Vagina (tissue), 2 donors: Measurements from ENCODE around the gene DESI1. TPM values are rescaled to one million over a fixed set of nuclear protein-coding genes. Genes with fewer than 3 reads are reported as not detected.

Experiments
- DNase-seq, 2 donors: peaks; one replicate each; pipeline ENCODE4 v3.0.0-alpha.2; 2017; ENCODE audit errors: extremely low spot score in 2 of 2
- H3K27ac ChIP-seq: fragments of 200-600 bp; sonication (generic); one replicate; pipeline ENCODE4 v1.5.1; 2019
- H3K27me3 ChIP-seq: fragments of 200-600 bp; sonication (generic); one replicate; pipeline ENCODE4 v1.5.1; 2019
- H3K36me3 ChIP-seq, 2 donors: fragments of 200-600 bp; sonication (generic); one replicate each; pipeline ENCODE4 v1.5.1; 2017 to 2019
- H3K4me1 ChIP-seq: fragments of 200-600 bp; sonication (generic); one replicate; pipeline ENCODE4 v1.5.1; 2019
- H3K4me3 ChIP-seq, 2 donors: fragments of 200-600 bp; sonication (generic); 1 replicate in 1 of 2; 2 replicates in 1 of 2; pipeline ENCODE4 v1.5.1; 2016 to 2019
- H3K9me3 ChIP-seq: fragments of 200-600 bp; sonication (generic); one replicate; pipeline ENCODE4 v1.5.1; 2019
- CTCF ChIP-seq, 3 experiments: fragments of 450-650 bp in 2 of 3; fragments of 200-600 bp in 1 of 3; sonication (generic) in 1 of 3; IDR thresholded peaks; one replicate each; pipeline ENCODE4 v1.5.1; 2017 to 2019; ENCODE audit warnings: antibody characterized with exemption in 3 of 3, mild to moderate bottlenecking in 2 of 3, moderate library complexity in 2 of 3
- POLR2A ChIP-seq, 2 donors: fragments of 450-650 bp; IDR thresholded peaks; one replicate each; pipeline ENCODE4 v1.6.1; 2017; ENCODE audit warnings: antibody characterized with exemption in 2 of 2, mild to moderate bottlenecking in 2 of 2, moderate library complexity in 2 of 2
- POLR2AphosphoS5 ChIP-seq, 2 donors: sonication (generic); formaldehyde crosslinking; IDR thresholded peaks; one replicate each; pipeline ENCODE4 v1.9.0; 2017; ENCODE audit warnings: antibody characterized with exemption in 2 of 2, mild to moderate bottlenecking in 2 of 2, low read depth in 1 of 2; ENCODE audit not compliant: insufficient read depth in 1 of 2
- intact Hi-C: fragments of 100-400 bp; cut with DNase I; formaldehyde crosslinking; loops from one replicate; pipeline ENCODE4 v1.15.1; 2023
- total RNA-seq: library from RNA; depleted of rRNA; stranded (reverse); fragments of >200 nt; gene quantifications from one replicate; pipeline ENCODE4 v1.2.3, GENCODE V29; 2016

DESI1 gene
- total RNA-seq, 1 donor from 2014 or later, result 20.6 TPM

DNA sequence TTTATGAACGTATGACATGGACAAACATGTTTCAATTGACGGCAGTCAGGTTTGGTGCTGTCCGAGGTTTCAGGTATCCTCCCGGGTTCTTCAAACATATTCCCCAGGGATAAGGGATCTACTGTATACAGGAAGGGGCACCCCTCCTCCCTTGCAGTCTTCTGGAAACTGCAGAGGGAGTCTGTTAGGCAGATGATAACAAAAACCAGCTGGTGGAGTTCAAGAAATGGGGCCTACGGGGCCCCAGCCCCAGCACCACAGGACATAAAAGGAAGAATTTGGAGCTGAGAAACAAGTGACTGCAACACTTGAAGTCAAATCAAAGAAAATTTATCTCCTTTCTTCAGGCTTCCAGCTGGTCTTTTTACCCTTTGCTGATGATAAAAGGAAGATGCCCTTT, 35.7 kb upstream of the DESI1 start:
- TF ChIP-seq CTCF (IDR thresholded peaks at IDR 0.05) (no peak), POLR2A (IDR thresholded peaks at IDR 0.05) (no peak), POLR2AphosphoS5 (IDR thresholded peaks at IDR 0.05; ENCODE audit: insufficient read depth in 1 of 2, low read depth in 1 of 2) (no peak)
- intact Hi-C loops, result no loop called here
- Histone ChIP-seq H3K4me3 (no peak overlapping the region), H3K9me3 (no peaks in the 10 kb centered on the region), H3K27ac (no peak overlapping the region), H3K27me3 (no peaks in the 10 kb centered on the region), H3K36me3 (peaks cover 7 to 97% of the 10 kb centered on the region in 2 donors), H3K4me1 (no peaks in the 10 kb centered on the region)
- no peak for DNase-seq

GRCh38 chr22:41654322-41654721, 33.5 kb upstream of the DESI1 start:
- no peak for TF ChIP-seq POLR2A (IDR thresholded peaks at IDR 0.05)
- TF ChIP-seq POLR2AphosphoS5 (IDR thresholded peaks at IDR 0.05; ENCODE audit: insufficient read depth in 1 of 2, low read depth in 1 of 2), result no peak
- TF ChIP-seq CTCF (IDR thresholded peaks at IDR 0.05), result no peak
- no peak overlapping the region for H3K27ac ChIP-seq
- intact Hi-C loops, result no loop called here
- H3K9me3 ChIP-seq, result no peaks in the 10 kb centered on the region
- no peak for DNase-seq
- peaks cover 7 to 96% of the 10 kb centered on the region in 2 donors for H3K36me3 ChIP-seq
- no peaks in the 10 kb centered on the region for H3K27me3 ChIP-seq
- no peaks in the 10 kb centered on the region for H3K4me1 ChIP-seq
- no peak overlapping the region for H3K4me3 ChIP-seq

- H3K4me1 ChIP-seq, result no peaks in the 10 kb centered on the region
- H3K27ac ChIP-seq, result no peak overlapping the region
- no peaks in the 10 kb centered on the region for H3K27me3 ChIP-seq
- H3K4me3 ChIP-seq, result no peak overlapping the region
- peaks cover 7 to 86% of the 10 kb centered on the region in 2 donors for H3K36me3 ChIP-seq
- no peak for DNase-seq
- TF ChIP-seq POLR2AphosphoS5 (IDR thresholded peaks at IDR 0.05; ENCODE audit: insufficient read depth in 1 of 2, low read depth in 1 of 2), result no peak
- no peak for TF ChIP-seq CTCF (IDR thresholded peaks at IDR 0.05)
- no peak for TF ChIP-seq POLR2A (IDR thresholded peaks at IDR 0.05)
- H3K9me3 ChIP-seq, result no peaks in the 10 kb centered on the region
- intact Hi-C loops, result no loop called here
These were observed 30.0 kb upstream of the DESI1 start for GRCh38 chr22:41650821-41651220.

GRCh38 chr22:41650229-41650628, 29.4 kb upstream of the DESI1 start:
- H3K9me3 ChIP-seq, result no peaks in the 10 kb centered on the region
- peaks cover 7 to 83% of the 10 kb centered on the region in 2 donors for H3K36me3 ChIP-seq
- no peak for TF ChIP-seq CTCF (IDR thresholded peaks at IDR 0.05)
- no peak for TF ChIP-seq POLR2AphosphoS5 (IDR thresholded peaks at IDR 0.05; ENCODE audit: insufficient read depth in 1 of 2, low read depth in 1 of 2)
- TF ChIP-seq POLR2A (IDR thresholded peaks at IDR 0.05), result no peak
- no peaks in the 10 kb centered on the region for H3K4me1 ChIP-seq
- no peak overlapping the region for H3K4me3 ChIP-seq
- intact Hi-C loops, result no loop called here
- no peak overlapping the region for H3K27ac ChIP-seq
- H3K27me3 ChIP-seq, result no peaks in the 10 kb centered on the region
- DNase-seq, result no peak

DNA sequence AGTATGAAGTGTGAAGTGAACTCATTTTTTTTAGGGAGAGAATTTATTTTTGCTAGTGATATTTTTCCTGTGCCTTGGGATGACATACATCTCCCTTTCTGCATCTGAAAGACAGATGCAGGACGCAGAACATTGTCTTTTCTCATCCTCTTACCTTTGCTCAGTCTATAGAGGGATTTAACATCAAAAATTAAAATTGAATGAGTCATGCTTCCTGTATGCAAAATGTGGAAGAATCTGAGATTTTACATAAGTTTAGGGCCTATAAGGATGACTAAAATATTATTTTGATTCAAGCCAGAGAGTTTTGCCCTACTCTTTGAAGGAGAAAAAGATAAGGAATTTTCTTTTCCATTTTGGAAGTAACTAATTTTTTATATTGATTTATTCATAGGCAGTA, 27.6 kb upstream of the DESI1 start:
- H3K9me3 ChIP-seq, result no peaks in the 10 kb centered on the region
- H3K36me3 ChIP-seq, result peaks cover 7 to 73% of the 10 kb centered on the region in 2 donors
- intact Hi-C loops, result no loop called here
- no peaks in the 10 kb centered on the region for H3K4me1 ChIP-seq
- TF ChIP-seq POLR2AphosphoS5 (IDR thresholded peaks at IDR 0.05; ENCODE audit: insufficient read depth in 1 of 2, low read depth in 1 of 2) (no peak), CTCF (IDR thresholded peaks at IDR 0.05) (no peak), POLR2A (IDR thresholded peaks at IDR 0.05) (no peak)
- H3K4me3 ChIP-seq, result no peak overlapping the region
- H3K27ac ChIP-seq, result no peak overlapping the region
- no peaks in the 10 kb centered on the region for H3K27me3 ChIP-seq
- no peak for DNase-seq
